Measurements from ENCODE around the gene PRR15. TPM values are rescaled to one million over a fixed set of nuclear protein-coding genes. Genes with fewer than 3 reads are reported as not detected.

PRR15 gene
- total RNA-seq, 1 donor from 2014 or later, result not detected

DNA sequence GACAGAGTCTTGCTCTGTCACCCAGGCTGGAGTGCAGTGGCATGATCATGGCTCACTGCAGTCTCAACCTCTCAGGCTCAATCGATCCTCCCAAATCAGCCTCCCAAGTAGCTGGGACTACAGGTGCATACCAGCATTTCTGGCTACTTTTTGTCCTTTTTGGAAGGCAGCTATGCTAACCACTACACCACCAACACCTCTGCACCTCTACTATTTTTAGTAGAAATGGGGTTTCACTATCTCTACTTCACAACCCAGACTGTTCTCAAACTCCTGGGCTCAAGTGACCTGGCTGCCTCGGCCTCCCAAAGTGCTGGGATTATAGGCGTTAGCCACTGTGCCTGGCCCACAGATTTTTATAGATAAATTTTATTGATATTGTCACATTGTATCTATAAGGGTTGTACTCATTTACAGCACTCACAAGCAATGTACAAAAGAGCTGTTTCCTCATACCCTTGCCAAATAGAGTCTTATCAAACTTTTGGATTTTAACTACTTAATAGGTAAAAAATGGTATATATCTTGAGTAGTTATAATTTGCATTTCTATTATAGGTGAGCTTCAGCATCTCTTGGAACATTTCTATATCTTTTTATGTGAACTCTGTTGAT lies 23.7 kb downstream of the PRR15 start:
- no peak for DNase-seq (ENCODE audit: low spot score)
- no peaks in the 10 kb centered on the region for H3K27me3 Mint-ChIP-seq (ENCODE audit: low read depth)
- H3K36me3 Mint-ChIP-seq (ENCODE audit: low read depth), result no peaks in the 10 kb centered on the region
- H3K4me1 Mint-ChIP-seq (ENCODE audit: low read depth), result peaks cover 6% of the 10 kb centered on the region
- no peak overlapping the region for H3K27ac Mint-ChIP-seq
- no peaks in the 10 kb centered on the region for H3K9me3 Mint-ChIP-seq
- H3K4me3 Mint-ChIP-seq (ENCODE audit: low read depth), result no peak overlapping the region
- intact Hi-C loops (cut with micrococcal nuclease), result no loop called here

GRCh38 chr7:29588212-29588611 lies 24.6 kb downstream of the PRR15 start:
- peaks cover 6% of the 10 kb centered on the region for H3K4me1 Mint-ChIP-seq (ENCODE audit: low read depth)
- no peak overlapping the region for H3K27ac Mint-ChIP-seq
- H3K9me3 Mint-ChIP-seq, result no peaks in the 10 kb centered on the region
- intact Hi-C loops (cut with micrococcal nuclease), result no loop called here
- no peaks in the 10 kb centered on the region for H3K27me3 Mint-ChIP-seq (ENCODE audit: low read depth)
- DNase-seq (ENCODE audit: low spot score), result no peak
- H3K36me3 Mint-ChIP-seq (ENCODE audit: low read depth), result no peaks in the 10 kb centered on the region
- no peak overlapping the region for H3K4me3 Mint-ChIP-seq (ENCODE audit: low read depth)

- H3K9me3 Mint-ChIP-seq, result no peaks in the 10 kb centered on the region
- H3K27ac Mint-ChIP-seq, result no peak overlapping the region
- DNase-seq (ENCODE audit: low spot score), result no peak
- H3K27me3 Mint-ChIP-seq (ENCODE audit: low read depth), result no peaks in the 10 kb centered on the region
- no peaks in the 10 kb centered on the region for H3K36me3 Mint-ChIP-seq (ENCODE audit: low read depth)
- intact Hi-C loops (cut with micrococcal nuclease), result no loop called here
- H3K4me1 Mint-ChIP-seq (ENCODE audit: low read depth), result peaks cover 6% of the 10 kb centered on the region
- no peak overlapping the region for H3K4me3 Mint-ChIP-seq (ENCODE audit: low read depth)
Observed at GRCh38 chr7:29588900-29589696, 25.5 kb downstream of the PRR15 start.

- no peaks in the 10 kb centered on the region for H3K36me3 Mint-ChIP-seq (ENCODE audit: low read depth)
- H3K27ac Mint-ChIP-seq, result no peak overlapping the region
- H3K4me3 Mint-ChIP-seq (ENCODE audit: low read depth), result no peak overlapping the region
- H3K9me3 Mint-ChIP-seq, result no peaks in the 10 kb centered on the region
- H3K27me3 Mint-ChIP-seq (ENCODE audit: low read depth), result no peaks in the 10 kb centered on the region
- no peak for DNase-seq (ENCODE audit: low spot score)
- intact Hi-C loops (cut with micrococcal nuclease), result no loop called here
- peaks cover 6% of the 10 kb centered on the region for H3K4me1 Mint-ChIP-seq (ENCODE audit: low read depth)
Observed at GRCh38 chr7:29592866-29593265, 29.2 kb downstream of the PRR15 start.

- intact Hi-C loops (cut with micrococcal nuclease), result no loop called here
- H3K27ac Mint-ChIP-seq, result no peak overlapping the region
- no peaks in the 10 kb centered on the region for H3K9me3 Mint-ChIP-seq
Observed at GRCh38 chr7:29593459-29593858, 29.8 kb downstream of the PRR15 start.

DNA sequence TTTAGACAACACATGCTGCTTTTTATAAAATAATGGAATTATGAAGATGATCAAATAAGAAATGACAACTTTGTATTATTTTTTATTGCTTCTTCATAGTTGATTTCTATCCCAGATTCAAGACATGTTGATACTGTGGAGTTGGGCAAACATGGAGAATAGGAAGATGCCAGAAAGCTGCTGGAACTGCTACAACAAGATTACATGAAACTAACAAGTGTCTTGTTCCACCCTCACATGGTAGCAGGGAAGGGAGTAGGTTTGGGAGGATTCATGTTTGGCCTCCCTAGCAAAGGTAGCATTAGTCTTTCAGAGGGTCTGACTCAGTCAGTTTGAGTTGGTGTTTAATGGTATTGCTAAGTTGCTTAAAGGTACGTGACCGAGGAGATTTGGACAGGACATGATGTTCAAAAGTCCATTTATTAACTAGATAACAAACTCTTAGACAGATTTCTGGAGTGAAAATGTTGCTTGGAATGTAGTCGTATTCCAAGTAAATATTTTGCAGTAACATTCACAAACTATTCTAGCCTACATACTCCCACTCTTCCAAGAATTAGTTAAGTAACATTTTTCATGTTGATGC lies 33.1 kb downstream of the PRR15 start:
- H3K4me1 Mint-ChIP-seq (ENCODE audit: low read depth), result no peaks in the 10 kb centered on the region
- H3K36me3 Mint-ChIP-seq (ENCODE audit: low read depth), result no peaks in the 10 kb centered on the region
- H3K9me3 Mint-ChIP-seq, result no peaks in the 10 kb centered on the region
- no peak overlapping the region for H3K27ac Mint-ChIP-seq
- no peak for DNase-seq (ENCODE audit: low spot score)
- H3K27me3 Mint-ChIP-seq (ENCODE audit: low read depth), result no peaks in the 10 kb centered on the region
- intact Hi-C loops (cut with micrococcal nuclease), result no loop called here
- no peak overlapping the region for H3K4me3 Mint-ChIP-seq (ENCODE audit: low read depth)

More at GRCh38 chr7:29593459-29593858, 29.8 kb downstream of the PRR15 start:
- H3K4me1 Mint-ChIP-seq (ENCODE audit: low read depth), result peaks cover 5% of the 10 kb centered on the region
- DNase-seq (ENCODE audit: low spot score), result no peak
- H3K4me3 Mint-ChIP-seq (ENCODE audit: low read depth), result no peak overlapping the region
- H3K36me3 Mint-ChIP-seq (ENCODE audit: low read depth), result no peaks in the 10 kb centered on the region
- H3K27me3 Mint-ChIP-seq (ENCODE audit: low read depth), result no peaks in the 10 kb centered on the region

GRCh38 chr7:29597266-29597665 lies 33.6 kb downstream of the PRR15 start:
- no peaks in the 10 kb centered on the region for H3K36me3 Mint-ChIP-seq (ENCODE audit: low read depth)
- no peak for DNase-seq (ENCODE audit: low spot score)
- no peaks in the 10 kb centered on the region for H3K27me3 Mint-ChIP-seq (ENCODE audit: low read depth)
- intact Hi-C loops (cut with micrococcal nuclease), result no loop called here
- no peaks in the 10 kb centered on the region for H3K4me1 Mint-ChIP-seq (ENCODE audit: low read depth)
- no peaks in the 10 kb centered on the region for H3K9me3 Mint-ChIP-seq
- H3K4me3 Mint-ChIP-seq (ENCODE audit: low read depth), result no peak overlapping the region
- no peak overlapping the region for H3K27ac Mint-ChIP-seq

- Mint-ChIP-seq H3K27ac (no peak overlapping the region), H3K4me3 (ENCODE audit: low read depth) (no peak overlapping the region), H3K36me3 (ENCODE audit: low read depth) (no peaks in the 10 kb centered on the region), H3K4me1 (ENCODE audit: low read depth) (no peaks in the 10 kb centered on the region), H3K27me3 (ENCODE audit: low read depth) (no peaks in the 10 kb centered on the region), H3K9me3 (no peaks in the 10 kb centered on the region)
- DNase-seq (ENCODE audit: low spot score), result no peak
- intact Hi-C loops (cut with micrococcal nuclease), result no loop called here
Observed at GRCh38 chr7:29598137-29598536, 34.5 kb downstream of the PRR15 start.

GRCh38 chr7:29598613-29599012 lies 35.0 kb downstream of the PRR15 start:
- no peaks in the 10 kb centered on the region for H3K27me3 Mint-ChIP-seq (ENCODE audit: low read depth)
- DNase-seq (ENCODE audit: low spot score), result no peak
- intact Hi-C loops (cut with micrococcal nuclease), result no loop called here
- H3K4me1 Mint-ChIP-seq (ENCODE audit: low read depth), result no peaks in the 10 kb centered on the region
- H3K9me3 Mint-ChIP-seq, result no peaks in the 10 kb centered on the region
- H3K36me3 Mint-ChIP-seq (ENCODE audit: low read depth), result no peaks in the 10 kb centered on the region
- no peak overlapping the region for H3K27ac Mint-ChIP-seq
- no peak overlapping the region for H3K4me3 Mint-ChIP-seq (ENCODE audit: low read depth)

DNA sequence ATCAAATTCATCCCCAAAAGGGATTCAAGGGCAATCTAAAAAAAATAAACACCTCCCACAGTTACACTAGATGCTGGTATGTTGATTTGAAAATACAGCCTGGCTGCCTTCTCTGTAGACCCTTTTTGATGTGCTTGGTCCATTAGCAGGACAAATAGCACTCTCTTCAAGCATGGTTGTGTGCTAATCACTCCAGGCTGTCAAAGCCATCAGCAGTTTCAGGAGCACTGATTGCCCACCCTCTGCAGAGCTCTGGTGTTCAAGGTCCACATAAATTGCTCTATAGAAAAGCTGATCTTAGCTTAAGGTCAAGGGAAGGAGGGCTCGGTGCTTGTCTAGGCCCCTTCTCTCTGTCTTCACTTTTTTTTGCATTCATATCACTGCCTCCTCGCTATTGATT lies 35.4 kb downstream of the PRR15 start:
- H3K9me3 Mint-ChIP-seq, result no peaks in the 10 kb centered on the region

GRCh38 chr7:29600661-29601060 lies 37.0 kb downstream of the PRR15 start:
- no peak overlapping the region for H3K27ac Mint-ChIP-seq
- no peaks in the 10 kb centered on the region for H3K9me3 Mint-ChIP-seq
- no peaks in the 10 kb centered on the region for H3K4me1 Mint-ChIP-seq (ENCODE audit: low read depth)
- no peak for DNase-seq (ENCODE audit: low spot score)
- no peak overlapping the region for H3K4me3 Mint-ChIP-seq (ENCODE audit: low read depth)
- H3K36me3 Mint-ChIP-seq (ENCODE audit: low read depth), result no peaks in the 10 kb centered on the region
- intact Hi-C loops (cut with micrococcal nuclease), result no loop called here
- peaks cover 1% of the 10 kb centered on the region for H3K27me3 Mint-ChIP-seq (ENCODE audit: low read depth)

More for the DNA sequence above, 35.4 kb downstream of the PRR15 start:
- intact Hi-C loops (cut with micrococcal nuclease), result no loop called here
- no peak overlapping the region for H3K4me3 Mint-ChIP-seq (ENCODE audit: low read depth)
- peaks cover 1% of the 10 kb centered on the region for H3K27me3 Mint-ChIP-seq (ENCODE audit: low read depth)
- no peak for DNase-seq (ENCODE audit: low spot score)
- no peaks in the 10 kb centered on the region for H3K4me1 Mint-ChIP-seq (ENCODE audit: low read depth)
- H3K27ac Mint-ChIP-seq, result no peak overlapping the region
- no peaks in the 10 kb centered on the region for H3K36me3 Mint-ChIP-seq (ENCODE audit: low read depth)

GRCh38 chr7:29604052-29604451 lies 40.4 kb downstream of the PRR15 start:
- no peak for DNase-seq (ENCODE audit: low spot score)
- no peak overlapping the region for H3K4me3 Mint-ChIP-seq (ENCODE audit: low read depth)
- no peaks in the 10 kb centered on the region for H3K36me3 Mint-ChIP-seq (ENCODE audit: low read depth)
- H3K27me3 Mint-ChIP-seq (ENCODE audit: low read depth), result peaks cover 1% of the 10 kb centered on the region
- no peaks in the 10 kb centered on the region for H3K9me3 Mint-ChIP-seq
- no peak overlapping the region for H3K27ac Mint-ChIP-seq
- intact Hi-C loops (cut with micrococcal nuclease), result no loop called here
- no peaks in the 10 kb centered on the region for H3K4me1 Mint-ChIP-seq (ENCODE audit: low read depth)

DNA sequence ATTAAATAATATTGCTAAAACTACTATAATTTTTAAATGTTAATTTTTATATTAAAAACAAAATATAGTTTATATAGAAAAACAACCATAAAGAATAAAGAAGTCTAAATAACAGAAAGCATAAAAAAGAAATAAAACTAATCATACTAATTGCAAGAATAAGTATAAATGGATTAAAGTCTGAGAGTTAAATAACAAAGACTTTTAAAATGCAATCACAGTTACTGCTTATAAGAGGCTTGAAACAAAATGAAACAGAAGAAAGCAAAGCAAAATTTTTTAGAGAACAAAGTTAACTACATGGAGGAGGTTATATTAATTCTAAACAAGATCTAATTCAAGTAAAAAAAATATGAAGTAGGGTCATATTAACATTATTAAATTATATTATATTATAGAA lies 41.1 kb downstream of the PRR15 start:
- Mint-ChIP-seq H3K4me1 (ENCODE audit: low read depth) (no peaks in the 10 kb centered on the region), H3K9me3 (no peaks in the 10 kb centered on the region), H3K4me3 (ENCODE audit: low read depth) (no peak overlapping the region), H3K27ac (no peak overlapping the region), H3K27me3 (ENCODE audit: low read depth) (peaks cover 1% of the 10 kb centered on the region), H3K36me3 (ENCODE audit: low read depth) (no peaks in the 10 kb centered on the region)
- intact Hi-C loops (cut with micrococcal nuclease), result no loop called here
- DNase-seq (ENCODE audit: low spot score), result no peak
